ENCODE data around the gene SYPL1.

SYPL1 gene

GRCh38 chr7:106092204-106092603 lies 19.9 kb downstream of the SYPL1 start:
- DNase-seq (ENCODE audit: low read depth in 2 of 2), result no peak

- no peak for DNase-seq (ENCODE audit: low read depth in 2 of 2)
Observed at GRCh38 chr7:106089647-106090046, 22.5 kb downstream of the SYPL1 start.

- DNase-seq (ENCODE audit: low read depth in 2 of 2), result no peak
Observed at GRCh38 chr7:106088014-106088413, 24.1 kb downstream of the SYPL1 start.

DNA sequence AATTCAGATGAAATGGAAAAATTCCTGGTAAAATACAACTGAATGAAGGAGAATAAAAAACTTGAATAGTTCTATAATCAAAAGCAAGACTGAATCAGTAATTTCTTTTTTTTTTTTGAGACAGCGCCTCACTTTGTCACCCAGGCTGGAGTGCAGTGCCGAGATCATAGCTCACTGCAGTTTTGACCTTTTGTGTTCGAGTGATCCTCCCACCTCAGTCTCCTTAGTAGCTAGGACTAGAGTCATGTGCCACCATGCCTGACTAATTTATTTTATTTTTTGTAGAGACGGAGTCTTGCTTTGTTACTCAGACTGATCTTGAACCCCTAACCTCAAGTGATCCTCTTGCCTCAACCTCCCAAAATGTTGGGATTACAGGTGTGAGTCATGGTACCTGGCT lies 26.1 kb downstream of the SYPL1 start:
- DNase-seq (ENCODE audit: low read depth in 2 of 2), result no peak

DNA sequence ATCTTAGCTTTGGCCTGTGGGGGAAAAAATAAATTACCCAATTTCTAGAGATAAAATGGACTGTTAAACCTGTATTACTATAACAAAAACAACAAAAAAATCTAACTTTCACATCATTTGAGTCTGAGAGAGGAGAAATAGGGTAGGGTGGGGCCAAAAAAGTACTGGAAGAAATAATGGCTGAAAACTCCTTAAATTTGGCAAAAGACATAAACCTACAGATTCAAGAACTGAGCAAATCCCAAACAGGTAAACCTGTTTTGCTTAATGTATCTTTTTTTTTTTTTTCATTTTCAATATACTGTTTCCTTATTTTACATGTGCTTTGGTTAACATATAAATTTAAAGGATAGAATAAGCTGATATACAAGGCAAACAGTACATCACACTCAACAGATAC lies 27.1 kb downstream of the SYPL1 start:
- DNase-seq (ENCODE audit: low read depth in 2 of 2), result no peak

DNA sequence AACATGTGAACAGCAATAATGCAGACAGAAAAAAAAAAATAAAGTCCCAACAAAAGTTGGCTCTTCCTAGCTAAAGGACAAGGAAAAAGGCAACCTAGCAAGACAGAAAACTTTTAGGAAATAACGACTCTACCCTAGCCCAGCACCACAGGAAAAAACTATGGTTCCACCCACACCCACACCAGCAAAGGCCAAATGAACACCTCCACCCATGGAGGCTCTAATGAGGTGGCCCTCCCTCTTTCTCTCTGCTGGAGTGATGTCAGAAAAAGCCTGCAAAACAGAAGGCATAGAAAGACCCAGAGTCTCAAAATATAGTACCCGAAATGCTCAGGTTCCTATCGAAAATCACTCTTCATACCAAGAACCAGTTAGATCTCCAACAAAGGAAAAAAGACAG lies 28.4 kb downstream of the SYPL1 start:
- DNase-seq (ENCODE audit: low read depth in 2 of 2), result no peak

DNA sequence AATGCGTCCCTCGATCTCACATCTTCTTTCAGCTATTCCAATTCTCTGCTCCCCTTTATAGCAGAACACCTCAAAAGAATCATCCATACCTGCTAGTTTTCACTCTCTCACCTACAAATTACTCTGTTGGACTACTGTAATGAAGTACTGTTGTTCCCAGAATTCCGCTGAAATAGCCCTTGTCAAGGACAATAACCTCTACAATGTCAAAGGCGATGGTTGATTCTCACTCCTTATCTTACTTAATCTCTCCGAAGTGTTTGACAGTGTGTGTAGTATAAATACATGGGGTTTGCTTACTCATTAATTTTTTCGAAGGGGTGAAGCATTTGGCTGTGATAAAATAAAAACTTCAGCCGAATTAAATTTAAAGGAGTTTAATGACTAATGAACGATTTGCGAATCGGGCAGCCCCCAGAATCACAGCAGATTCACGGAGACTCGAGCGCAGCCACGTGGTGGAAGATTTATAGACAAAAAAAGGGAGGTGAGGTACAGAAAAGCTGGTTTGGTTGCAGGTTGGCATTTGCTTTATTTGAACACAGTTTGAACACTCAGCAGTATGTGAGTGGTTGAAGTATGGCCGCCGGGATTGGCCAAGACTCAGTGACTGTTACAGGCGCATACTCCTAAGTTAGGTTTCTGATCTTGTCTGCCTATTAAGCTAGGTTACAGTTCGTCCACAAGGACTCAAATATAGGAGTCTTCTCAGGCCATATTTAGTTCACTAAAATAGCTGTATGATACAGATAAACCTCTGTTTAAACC lies 29.8 kb downstream of the SYPL1 start:
- DNase-seq (ENCODE audit: low read depth in 2 of 2), result no peak

DNA sequence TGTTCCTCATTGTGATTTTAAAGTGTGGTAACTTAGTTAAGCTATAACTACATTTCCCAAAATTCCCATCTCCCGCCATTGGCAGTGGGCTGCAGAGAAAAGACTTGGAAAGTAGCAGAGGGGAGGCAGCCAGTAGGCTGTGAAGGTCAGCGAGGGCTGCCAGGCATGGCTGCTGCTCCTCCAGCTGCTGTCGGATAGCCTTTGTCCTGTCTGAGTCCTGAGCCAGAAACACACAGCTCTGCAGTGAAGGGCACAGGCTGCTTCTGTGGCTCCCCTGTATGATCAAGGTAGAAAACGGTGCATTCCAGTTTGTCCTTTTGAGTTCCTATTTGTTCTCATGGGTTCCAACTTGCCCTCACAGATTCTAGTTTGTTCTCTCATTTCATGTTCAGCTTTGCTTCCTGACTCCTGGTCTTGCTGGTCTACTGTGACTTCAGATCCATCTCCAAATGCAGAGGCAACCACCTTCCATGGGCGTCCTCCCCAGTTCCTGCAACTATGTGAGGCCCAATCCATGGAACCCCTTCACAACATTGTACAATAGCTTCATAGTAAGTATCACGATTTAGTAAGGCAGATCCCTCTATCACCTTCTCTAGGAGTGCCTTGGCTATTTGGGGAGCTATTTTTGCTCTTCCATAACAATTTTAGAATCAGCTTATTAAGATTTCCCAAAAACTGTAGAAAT lies 31.7 kb downstream of the SYPL1 start:
- no peak for DNase-seq (ENCODE audit: low read depth in 2 of 2)

DNA sequence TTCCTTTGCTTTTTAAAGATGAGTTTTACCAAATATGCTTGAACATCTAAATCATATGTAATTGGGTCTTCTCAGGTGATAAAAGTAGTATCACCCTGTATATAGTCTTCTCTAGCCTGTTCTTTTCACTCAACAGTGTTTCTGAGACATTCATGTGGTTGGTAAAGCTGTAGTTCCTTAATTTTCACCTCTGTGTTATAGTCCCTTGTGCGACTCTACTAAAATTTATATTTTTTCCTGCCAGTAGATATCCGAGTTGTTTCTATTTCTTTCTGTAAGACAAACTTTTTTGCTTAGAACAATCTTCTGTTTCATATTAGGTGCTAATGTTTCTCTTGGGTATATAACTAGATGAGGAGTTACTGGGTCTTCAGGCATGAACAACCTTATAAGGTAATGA lies 35.6 kb downstream of the SYPL1 start:
- no peak for DNase-seq (ENCODE audit: low read depth in 2 of 2)

DNA sequence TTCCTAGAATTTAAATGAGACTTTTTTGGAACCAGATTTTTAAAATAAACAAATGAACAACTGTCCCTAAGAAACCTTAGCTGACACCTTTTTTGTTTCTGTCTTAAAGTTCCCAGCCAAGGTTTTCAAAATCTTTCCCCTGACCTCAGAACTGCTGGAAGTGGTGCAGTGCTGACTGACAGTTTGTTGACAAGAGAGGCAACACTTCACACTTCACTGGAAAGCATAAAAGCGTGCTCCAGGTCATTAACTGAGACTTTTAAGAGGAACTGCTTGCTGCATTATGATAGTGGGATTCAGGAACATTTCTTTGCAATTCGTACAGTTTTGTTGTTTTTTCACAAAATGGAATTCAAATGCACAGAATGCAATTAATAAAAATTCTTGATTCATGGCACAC lies 36.2 kb downstream of the SYPL1 start:
- no peak for DNase-seq (ENCODE audit: low read depth in 2 of 2)

- DNase-seq (ENCODE audit: low read depth in 2 of 2), result no peak
Observed at GRCh38 chr7:106074257-106074656, 37.9 kb downstream of the SYPL1 start.

GRCh38 chr7:106073701-106074100 lies 38.4 kb downstream of the SYPL1 start:
- no peak for DNase-seq (ENCODE audit: low read depth in 2 of 2)

DNA sequence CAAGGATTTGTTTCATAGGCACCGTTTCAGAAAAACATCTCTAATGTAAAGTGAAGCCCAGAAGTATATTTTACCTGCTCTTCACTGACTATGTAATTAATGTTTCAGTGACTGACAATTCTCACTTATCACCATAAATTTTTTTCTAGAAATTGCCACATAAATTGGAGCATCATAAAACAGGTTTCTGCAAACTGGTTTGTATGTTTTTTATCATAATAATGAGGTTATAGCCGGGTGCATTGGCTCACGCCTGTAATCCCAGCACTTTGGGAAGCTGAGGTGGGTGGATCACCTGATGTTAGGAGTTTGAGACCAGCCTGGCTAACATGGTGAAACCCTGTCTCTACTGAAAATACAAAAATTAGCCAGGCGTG lies 39.4 kb downstream of the SYPL1 start:
- no peak for DNase-seq (ENCODE audit: low read depth in 2 of 2)

GRCh38 chr7:106071999-106072714 lies 40.0 kb downstream of the SYPL1 start:
- no peak for DNase-seq (ENCODE audit: low read depth in 2 of 2)

- no peak for DNase-seq (ENCODE audit: low read depth in 2 of 2)
Observed at GRCh38 chr7:106071356-106071998, 40.6 kb downstream of the SYPL1 start.

- no peak for DNase-seq (ENCODE audit: low read depth in 2 of 2)
Observed at GRCh38 chr7:106070567-106071254, 41.4 kb downstream of the SYPL1 start.

DNA sequence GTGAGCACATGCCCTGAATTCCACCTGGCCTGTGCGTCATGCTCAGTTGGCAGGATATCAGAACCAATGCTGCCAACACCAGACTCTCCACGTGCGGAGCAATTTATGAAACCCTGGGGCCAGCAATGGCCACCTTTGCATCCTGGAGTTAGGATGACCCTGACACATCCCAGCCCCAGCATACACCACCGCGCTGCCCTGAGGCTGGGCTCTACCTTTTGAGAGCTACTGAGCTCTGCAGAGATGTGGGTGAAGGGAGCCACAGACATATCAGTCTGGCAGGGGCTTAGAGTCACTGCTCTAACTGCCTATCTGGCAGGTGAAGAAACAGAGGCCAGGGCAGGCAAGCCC lies 41.9 kb downstream of the SYPL1 start:
- DNase-seq (ENCODE audit: low read depth in 2 of 2), result no peak

- DNase-seq (ENCODE audit: low read depth in 2 of 2), result no peak
Observed at GRCh38 chr7:106069471-106070200, 42.5 kb downstream of the SYPL1 start.

GRCh38 chr7:106068986-106069385 lies 43.1 kb downstream of the SYPL1 start:
- DNase-seq (ENCODE audit: low read depth in 2 of 2), result no peak

DNA sequence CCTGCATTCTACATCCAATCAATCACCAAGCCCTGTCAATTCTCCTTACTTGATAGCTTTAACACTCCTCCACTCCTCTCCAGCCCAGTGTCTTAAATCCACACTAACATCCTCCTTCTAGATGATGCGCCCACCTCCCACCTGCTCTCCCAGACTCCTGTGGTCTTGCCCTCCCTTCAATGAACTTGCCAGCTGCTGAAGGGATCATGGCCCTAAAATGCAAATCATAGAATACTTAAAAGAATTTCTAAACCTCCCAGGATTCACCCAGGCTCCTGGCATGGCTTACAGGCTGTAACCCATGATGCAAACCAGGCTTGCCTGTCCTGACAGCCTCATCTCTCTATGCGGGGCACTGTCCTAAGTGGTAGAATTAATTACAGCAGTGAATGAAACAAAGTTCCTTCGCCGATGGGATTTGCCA lies 43.6 kb downstream of the SYPL1 start:
- DNase-seq (ENCODE audit: low read depth in 2 of 2), result no peak

DNA sequence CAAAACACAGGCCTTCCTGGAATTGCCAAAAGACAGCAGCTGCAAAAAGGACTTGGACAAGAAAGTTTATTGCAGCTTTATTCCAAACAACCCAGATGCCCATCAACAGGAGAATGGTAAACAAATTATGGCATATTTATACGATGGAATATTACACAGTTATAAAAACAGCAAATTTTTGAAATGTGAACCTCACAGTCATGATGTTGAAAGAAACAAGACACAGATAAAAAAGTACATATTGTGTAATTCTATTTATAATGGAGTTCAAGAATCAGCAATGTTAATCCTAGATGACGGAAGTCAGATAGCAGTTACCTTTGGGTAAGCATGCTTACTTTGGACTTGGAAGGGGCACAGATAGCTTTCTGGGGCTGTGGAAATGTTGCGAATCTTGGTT lies 44.4 kb downstream of the SYPL1 start:
- DNase-seq (ENCODE audit: low read depth in 2 of 2), result no peak

Measured in stimulated activated CD4-positive, alpha-beta T cell treated with anti-CD3 and anti-CD28 coated beads, Interleukin-1b, Interleukin-23, amount 100 ng/mL, for 1 hour (primary cell).